GM12872 (cell line): ENCODE measurements around the gene PLPP1.

ENCODE experiments used
- CTCF ChIP-seq: IDR thresholded peaks from 3 replicates; pipeline ENCODE4 v1.5.1; 2011; ENCODE audit warnings: low read depth, mild to moderate bottlenecking, low read length, moderate library complexity; ENCODE audit not compliant: insufficient read depth

Gene PLPP1

DNA sequence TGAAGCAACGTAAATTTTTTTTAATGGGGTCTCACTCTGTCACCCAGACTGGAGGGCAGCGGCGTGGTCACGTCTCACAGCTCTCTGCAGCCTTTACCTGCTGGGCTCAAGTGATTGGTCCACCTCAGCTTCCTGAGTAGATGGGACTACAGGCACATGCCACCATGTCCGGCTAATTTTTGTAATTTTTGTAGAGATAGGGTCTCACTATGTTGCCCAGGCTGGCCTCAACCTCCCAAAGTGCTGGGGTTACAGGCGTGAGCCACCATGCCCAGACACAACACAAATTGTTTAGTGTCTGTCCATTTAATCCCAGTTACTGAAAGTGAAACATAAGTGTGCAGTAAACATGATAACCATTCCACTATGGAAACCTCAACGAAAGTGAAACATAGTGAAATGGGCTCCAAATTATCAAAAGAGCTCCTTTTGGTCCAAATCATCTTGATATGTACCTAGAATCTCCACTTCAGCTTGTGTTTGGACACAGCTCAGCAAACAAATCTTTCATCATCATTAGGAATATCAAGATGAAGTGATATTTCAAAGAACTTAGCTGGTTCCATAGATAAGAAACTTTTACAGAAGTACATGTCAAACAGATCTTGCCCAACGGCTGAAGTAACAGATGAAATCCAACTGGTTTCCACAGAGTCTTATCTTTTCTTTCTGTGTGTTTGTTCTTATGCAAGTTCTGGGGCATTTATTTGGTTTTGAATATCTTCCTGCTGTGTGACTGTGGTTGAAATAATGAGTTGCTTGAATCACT is 41.2 kb upstream of the PLPP1 start:
- TF ChIP-seq CTCF: no peak

GRCh38 chr5:55572600-55572999 is 37.8 kb upstream of the PLPP1 start:
- TF ChIP-seq CTCF: no peak

DNA sequence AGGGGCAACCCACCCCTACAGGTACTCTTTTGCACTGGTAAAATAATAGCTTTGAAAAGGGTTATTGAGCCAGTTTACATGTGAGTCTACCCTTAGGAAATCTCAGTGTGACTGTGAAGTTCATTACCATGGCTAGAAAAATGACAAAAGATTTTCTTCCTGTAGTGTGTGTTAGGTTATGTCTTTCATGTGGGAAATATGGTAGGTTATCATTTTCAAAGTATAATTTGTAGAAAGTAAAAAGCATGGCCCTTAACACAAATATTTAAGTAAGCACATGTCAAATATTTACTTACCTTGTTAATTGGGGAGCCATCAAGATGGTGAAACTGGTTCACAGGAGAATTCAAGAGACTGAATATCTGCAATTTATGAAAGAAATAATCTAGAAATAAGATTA is 37.3 kb upstream of the PLPP1 start:
- TF ChIP-seq CTCF: no peak

- no peak for TF ChIP-seq CTCF
Measured at GRCh38 chr5:55570570-55570969, 35.8 kb upstream of the PLPP1 start.

DNA sequence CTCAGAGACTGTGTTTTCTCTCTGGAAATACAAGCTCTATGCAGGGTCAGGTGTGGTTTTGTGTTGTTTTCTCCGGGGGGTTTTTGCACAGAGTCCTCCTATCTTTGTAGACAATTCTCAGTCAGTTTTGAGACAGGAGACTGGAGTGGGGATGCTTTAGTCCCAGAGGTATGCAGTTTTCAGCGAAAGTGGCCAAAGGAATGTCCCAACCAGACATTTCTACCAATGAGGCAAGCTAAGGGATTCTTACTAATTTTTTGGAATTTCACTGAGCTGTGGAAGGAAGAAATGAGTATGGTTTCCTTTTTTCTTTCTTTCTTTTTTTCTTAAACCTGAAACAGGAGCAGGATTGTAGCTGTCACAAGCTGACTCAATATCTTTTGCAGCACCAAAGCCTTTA is 35.3 kb upstream of the PLPP1 start:
- TF ChIP-seq CTCF: no peak

GRCh38 chr5:55569513-55569865 is 34.7 kb upstream of the PLPP1 start:
- no peak for TF ChIP-seq CTCF

DNA sequence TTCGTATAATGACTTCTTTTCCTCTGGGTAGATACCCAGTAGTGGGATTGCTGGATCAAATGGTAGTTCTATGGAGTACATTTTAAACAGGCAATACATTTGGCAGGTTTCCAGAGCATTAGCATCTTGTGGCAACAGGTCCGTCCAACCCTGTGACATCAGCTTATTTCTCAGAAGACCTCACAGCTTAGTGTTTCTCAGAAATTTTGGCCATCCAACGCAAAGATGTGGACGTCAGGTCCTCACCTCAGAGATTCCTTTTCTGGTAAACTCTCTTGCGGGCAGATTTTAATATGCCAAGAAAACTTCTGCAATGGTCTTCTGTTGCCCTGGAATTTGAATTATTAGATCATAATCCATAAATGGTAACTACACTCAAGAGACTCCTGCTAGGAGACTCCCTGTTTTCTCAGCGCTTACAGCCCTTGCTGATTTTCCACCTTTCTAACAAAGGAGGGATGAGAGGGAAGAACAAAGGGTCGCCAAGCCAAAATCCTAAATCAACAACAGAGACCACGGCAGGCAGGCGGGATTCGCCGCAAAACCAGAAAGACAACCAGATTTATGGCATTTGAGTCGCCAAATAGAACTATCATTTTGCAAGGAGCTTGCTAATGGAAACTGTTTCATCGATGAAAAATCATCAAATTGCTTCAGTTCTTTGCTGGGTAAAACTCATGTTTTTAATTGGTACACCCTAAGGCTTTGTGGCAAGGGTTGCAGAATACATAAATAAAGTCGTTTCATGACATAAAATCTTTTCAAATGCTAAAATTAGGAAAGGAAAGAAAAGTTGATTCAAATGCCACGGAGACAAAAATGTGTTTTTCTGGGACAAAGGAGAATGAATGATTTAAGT is 34.1 kb upstream of the PLPP1 start:
- TF ChIP-seq CTCF: no peak
